HAP-1 (cell line): Measurements from ENCODE around the gene THAP3.
"Not testable (repeated sequence)": the region's sequence is repeated elsewhere in the genome, so short reads cannot be mapped to it uniquely, and the experiment has no call there.

ENCODE experiments used
- DNase-seq, 2 experiments: peaks; one replicate each; pipeline ENCODE4 v3.0.0-alpha.2; 2016 to 2020; ENCODE audit warnings: low spot score in 2 of 2
- H3K27me3 ChIP-seq: fragments of 250-450 bp; sonication (Bioruptor Pico); 2 replicates; pipeline ENCODE4 v1.5.1; 2020; ENCODE audit warnings: low read depth, mild to moderate bottlenecking, moderate library complexity
- H3K36me3 ChIP-seq: fragments of 250-450 bp; sonication (Bioruptor Pico); replicated peaks from 2 replicates; pipeline ENCODE4 v1.5.1; 2020; ENCODE audit warnings: mild to moderate bottlenecking
- H3K4me1 ChIP-seq: fragments of 250-450 bp; sonication (Bioruptor Pico); 2 replicates; pipeline ENCODE4 v1.5.1; 2020; ENCODE audit warnings: mild to moderate bottlenecking
- H3K4me3 ChIP-seq: fragments of 250-450 bp; sonication (Bioruptor Pico); 2 replicates; pipeline ENCODE4 v1.5.1; 2020; ENCODE audit warnings: mild to moderate bottlenecking, moderate library complexity
- H3K9me3 ChIP-seq: fragments of 250-450 bp; sonication (Bioruptor Pico); 2 replicates; pipeline ENCODE4 v1.5.1; 2020; ENCODE audit warnings: mild to moderate bottlenecking, moderate library complexity
- in situ Hi-C: fragments of 300-500 bp; cut with MboI; formaldehyde crosslinking; loops from 3 replicates; pipeline ENCODE4 v1.14.3; 2020; ENCODE audit warnings: low sequenced_read_pairs, inconsistent platforms, mixed read lengths

The THAP3 gene

GRCh38 chr1:6651909-6652308 lies 27.2 kb downstream of the THAP3 start:
- no peaks in the 10 kb centered on the region for H3K9me3 ChIP-seq
- no peak overlapping the region for H3K4me3 ChIP-seq
- peaks cover 31% of the 10 kb centered on the region for H3K36me3 ChIP-seq
- H3K4me1 ChIP-seq: no peaks in the 10 kb centered on the region
- in situ Hi-C loops: no loop called here
- no peak for DNase-seq
- no peaks in the 10 kb centered on the region for H3K27me3 ChIP-seq

DNA sequence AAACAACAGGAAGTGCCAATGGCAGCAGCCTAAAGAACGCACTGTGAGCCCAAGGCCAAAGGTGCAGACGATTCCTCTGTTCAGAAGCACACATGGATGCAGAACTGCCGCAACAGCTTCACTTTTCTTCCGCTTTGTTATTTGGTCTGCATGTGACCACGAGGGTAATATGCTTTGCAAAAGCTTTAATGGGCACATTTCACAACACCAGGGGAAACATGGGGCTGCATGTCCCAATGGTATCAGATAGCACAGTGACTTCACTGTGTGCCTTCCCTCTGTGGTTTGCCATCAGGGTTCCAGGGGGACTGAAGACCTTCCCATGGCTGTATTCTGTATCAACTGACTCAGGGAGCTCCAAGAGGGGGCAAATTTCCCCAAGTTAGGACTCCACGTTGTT lies 28.3 kb downstream of the THAP3 start:
- in situ Hi-C loops: no loop called here
- peaks cover 34% of the 10 kb centered on the region for H3K36me3 ChIP-seq
- no peak overlapping the region for H3K4me3 ChIP-seq
- DNase-seq: no peak
- H3K4me1 ChIP-seq: no peaks in the 10 kb centered on the region
- no peaks in the 10 kb centered on the region for H3K27me3 ChIP-seq
- H3K9me3 ChIP-seq: no peaks in the 10 kb centered on the region

DNA sequence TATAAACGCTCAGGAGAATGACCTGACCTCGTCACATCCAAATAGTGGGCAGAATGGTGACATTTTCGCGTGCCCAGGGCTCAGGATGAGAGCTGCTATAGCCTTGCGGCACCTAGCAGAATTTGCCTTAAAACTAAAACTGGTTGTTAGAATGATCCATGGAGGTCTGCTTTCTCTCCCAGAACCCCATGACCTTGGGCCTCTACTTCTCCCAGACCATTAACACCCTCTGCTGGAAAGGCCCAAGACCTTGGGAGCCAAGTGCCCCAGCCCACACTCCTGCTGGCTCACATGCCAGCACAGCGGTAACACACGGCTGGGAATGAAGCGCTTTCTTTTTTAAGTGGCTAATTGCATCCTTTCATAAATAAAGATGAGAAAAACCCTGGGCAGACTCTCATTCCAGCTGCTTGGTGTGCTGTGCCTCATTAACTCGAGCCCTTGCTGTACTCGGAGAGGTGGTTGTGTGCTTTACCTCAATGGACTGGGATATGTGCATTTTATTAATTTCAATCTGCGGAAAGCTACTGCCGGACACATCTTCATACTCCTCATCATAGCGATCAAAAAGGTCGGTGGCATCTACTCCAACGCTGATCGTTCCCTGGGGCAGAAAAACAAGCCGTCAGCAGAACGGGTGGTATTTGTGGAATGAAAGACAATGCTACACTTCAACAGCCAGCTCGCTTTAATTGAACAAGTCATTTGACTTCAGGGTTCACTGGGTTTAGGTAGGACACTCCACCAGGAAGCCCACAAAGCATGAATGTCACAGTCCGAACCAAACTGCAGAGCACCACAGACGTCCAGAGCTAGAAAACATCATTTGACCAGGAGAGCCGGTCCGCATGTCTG lies 29.0 kb downstream of the THAP3 start:
- DNase-seq: no peak
- no peaks in the 10 kb centered on the region for H3K9me3 ChIP-seq
- in situ Hi-C loops: no loop called here
- no peak overlapping the region for H3K4me3 ChIP-seq
- no peaks in the 10 kb centered on the region for H3K27me3 ChIP-seq
- peaks cover 38% of the 10 kb centered on the region for H3K36me3 ChIP-seq
- H3K4me1 ChIP-seq: no peaks in the 10 kb centered on the region

GRCh38 chr1:6657138-6657537 lies 32.5 kb downstream of the THAP3 start:
- in situ Hi-C loops: no loop called here
- H3K36me3 ChIP-seq: peaks cover 29% of the 10 kb centered on the region
- no peaks in the 10 kb centered on the region for H3K9me3 ChIP-seq

GRCh38 chr1:6658359-6659060 lies 33.8 kb downstream of the THAP3 start:
- H3K4me3 ChIP-seq: no peak overlapping the region
- in situ Hi-C loops: no loop called here
- H3K9me3 ChIP-seq: no peaks in the 10 kb centered on the region
- H3K36me3 ChIP-seq: peaks cover 24% of the 10 kb centered on the region
- H3K4me1 ChIP-seq: no peaks in the 10 kb centered on the region
- no peak for DNase-seq
- H3K27me3 ChIP-seq: no peaks in the 10 kb centered on the region

More at GRCh38 chr1:6657138-6657537, 32.5 kb downstream of the THAP3 start:
- Histone ChIP-seq H3K4me3 (no peak overlapping the region), H3K27me3 (no peaks in the 10 kb centered on the region), H3K4me1 (no peaks in the 10 kb centered on the region)
- DNase-seq: no peak

DNA sequence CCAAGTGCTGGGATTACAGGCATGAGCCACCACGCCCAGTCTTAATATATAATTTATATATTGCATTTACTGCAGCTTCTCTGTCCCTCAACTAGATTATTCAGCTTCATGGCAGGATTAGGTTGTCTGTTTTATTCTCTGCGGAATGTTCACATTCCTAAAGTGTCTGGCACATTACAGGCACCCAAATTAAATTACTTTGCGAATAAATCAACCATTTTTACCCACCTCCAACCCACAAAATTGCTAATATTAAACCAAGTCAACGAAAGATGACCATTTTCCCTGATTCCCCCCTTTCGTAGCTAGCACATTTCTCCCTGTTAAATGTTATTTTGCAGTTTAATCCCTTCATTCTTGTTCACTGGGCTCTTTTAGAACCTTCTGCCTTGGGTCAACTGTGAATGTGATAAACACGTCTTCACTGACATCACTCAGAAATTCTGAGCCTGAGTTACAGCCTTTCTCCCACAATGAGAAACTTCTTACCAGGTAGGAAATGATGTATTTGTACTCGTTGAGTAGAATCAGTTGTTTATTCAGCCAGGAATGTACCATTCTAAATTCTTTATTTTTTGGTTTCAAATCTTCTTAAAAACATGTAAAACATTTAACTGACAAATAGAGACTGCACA lies 35.9 kb downstream of the THAP3 start:
- no peaks in the 10 kb centered on the region for H3K27me3 ChIP-seq
- in situ Hi-C loops: no loop called here
- no peak overlapping the region for H3K4me3 ChIP-seq
- no peak for DNase-seq
- H3K4me1 ChIP-seq: no peaks in the 10 kb centered on the region
- H3K9me3 ChIP-seq: no peaks in the 10 kb centered on the region
- peaks cover 28% of the 10 kb centered on the region for H3K36me3 ChIP-seq

- H3K4me3 ChIP-seq, H3K27me3 ChIP-seq, in situ Hi-C loops, H3K9me3 ChIP-seq, H3K4me1 ChIP-seq, DNase-seq: not testable (repeated sequence)
- peaks cover 42% of the 10 kb centered on the region for H3K36me3 ChIP-seq
Measured at GRCh38 chr1:6662468-6662867, 37.8 kb downstream of the THAP3 start.

DNA sequence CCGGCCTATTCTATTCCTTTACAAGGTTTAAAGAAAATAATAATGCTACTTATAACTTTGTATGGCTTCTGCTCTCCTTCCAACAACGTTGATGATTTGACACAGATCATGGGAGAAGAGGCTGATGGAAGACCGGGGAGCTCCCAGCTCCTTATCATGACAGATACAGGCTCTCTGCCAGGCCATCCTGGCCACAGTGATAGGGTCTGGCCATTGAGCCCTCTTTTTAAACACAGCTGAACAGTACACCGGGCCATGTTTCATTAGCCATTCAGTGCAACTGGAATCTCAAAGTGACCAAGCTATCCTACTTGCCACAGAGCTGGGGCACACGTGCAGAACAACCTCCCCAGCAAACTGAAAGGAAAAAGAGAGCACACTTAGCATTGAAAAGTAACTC lies 42.0 kb downstream of the THAP3 start:
- in situ Hi-C loops: no loop called here
- no peak for DNase-seq
- Histone ChIP-seq H3K4me1 (no peaks in the 10 kb centered on the region), H3K9me3 (no peaks in the 10 kb centered on the region), H3K27me3 (no peaks in the 10 kb centered on the region), H3K4me3 (no peak overlapping the region), H3K36me3 (peaks cover 47% of the 10 kb centered on the region)

DNA sequence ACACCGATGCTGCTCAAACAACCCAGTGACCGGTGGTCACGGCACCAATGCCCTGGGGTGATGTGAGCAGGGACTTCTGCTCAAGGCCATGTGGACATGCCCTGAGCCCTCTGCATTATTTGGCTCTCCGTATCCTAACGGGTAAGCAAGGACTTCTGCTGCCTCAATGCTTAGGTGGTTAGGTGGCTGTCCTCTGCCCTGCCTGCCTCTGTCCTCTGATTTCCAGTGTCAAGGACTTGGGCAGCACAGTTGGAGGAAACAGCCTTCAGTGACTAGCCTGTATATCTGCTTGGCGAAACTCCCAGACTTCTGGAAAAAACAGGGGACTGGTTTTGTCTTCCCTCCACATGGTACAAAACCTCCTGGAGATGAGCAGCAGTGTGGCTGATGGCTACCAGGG lies 42.5 kb downstream of the THAP3 start:
- DNase-seq: no peak
- Histone ChIP-seq H3K4me1 (no peaks in the 10 kb centered on the region), H3K36me3 (peaks cover 51% of the 10 kb centered on the region), H3K4me3 (no peak overlapping the region), H3K27me3 (no peaks in the 10 kb centered on the region), H3K9me3 (no peaks in the 10 kb centered on the region)
- in situ Hi-C loops: no loop called here

DNA sequence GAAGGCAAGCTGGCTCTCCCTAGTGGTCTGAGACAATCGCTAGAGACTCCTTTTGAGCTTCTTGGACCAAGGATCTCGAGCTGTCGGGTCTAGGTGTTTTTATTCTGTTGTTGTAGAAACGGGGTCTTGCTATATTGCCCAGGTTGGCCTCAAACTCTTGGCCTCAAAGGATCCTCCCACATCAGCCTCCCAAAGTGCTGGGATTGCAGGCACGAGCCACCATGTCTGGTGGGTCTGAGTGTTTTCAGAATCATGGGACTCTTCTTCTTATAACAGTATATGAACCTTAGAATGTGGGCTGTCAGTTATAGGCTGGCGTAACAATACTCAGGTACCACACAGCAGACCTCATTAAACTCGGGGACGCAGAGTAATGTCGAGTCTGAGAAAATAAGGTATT lies 43.8 kb downstream of the THAP3 start:
- H3K4me1 ChIP-seq: no peaks in the 10 kb centered on the region
- no peaks in the 10 kb centered on the region for H3K9me3 ChIP-seq
- H3K36me3 ChIP-seq: peaks cover 46% of the 10 kb centered on the region
- H3K27me3 ChIP-seq: no peaks in the 10 kb centered on the region
- in situ Hi-C loops: no loop called here
- no peak overlapping the region for H3K4me3 ChIP-seq
- no peak for DNase-seq

GRCh38 chr1:6672558-6672957 lies 47.9 kb downstream of the THAP3 start:
- Histone ChIP-seq H3K36me3 (peaks cover 45% of the 10 kb centered on the region), H3K9me3 (no peaks in the 10 kb centered on the region), H3K4me1 (no peaks in the 10 kb centered on the region), H3K27me3 (no peaks in the 10 kb centered on the region), H3K4me3 (no peak overlapping the region)
- no peak for DNase-seq
- in situ Hi-C loops: no loop called here

- Histone ChIP-seq H3K4me3 (no peak overlapping the region), H3K36me3 (peaks cover 48% of the 10 kb centered on the region), H3K27me3 (no peaks in the 10 kb centered on the region), H3K9me3 (no peaks in the 10 kb centered on the region), H3K4me1 (no peaks in the 10 kb centered on the region)
- in situ Hi-C loops: no loop called here
- DNase-seq: no peak
Measured at GRCh38 chr1:6673816-6674398, 49.2 kb downstream of the THAP3 start.

DNA sequence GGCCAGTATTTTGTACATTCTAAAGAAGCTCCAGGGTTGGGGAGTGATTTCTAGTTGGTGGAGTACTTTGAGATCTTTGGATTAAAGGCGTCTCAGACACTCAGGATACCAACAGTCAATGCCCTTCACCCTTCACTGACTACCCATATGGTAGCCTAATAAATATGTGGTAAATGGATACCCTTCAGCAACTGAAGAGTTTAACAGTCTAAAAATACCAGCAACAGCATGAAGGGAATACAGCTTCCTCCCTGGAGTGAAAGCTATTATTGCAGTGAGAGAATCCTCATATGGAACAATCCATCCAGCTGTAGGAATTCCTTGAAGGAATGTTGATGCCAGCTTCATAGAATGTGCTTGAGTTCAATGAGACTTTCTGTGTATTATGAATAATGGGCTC lies 50.1 kb downstream of the THAP3 start:
- Histone ChIP-seq H3K36me3 (peaks cover 57% of the 10 kb centered on the region), H3K9me3 (no peaks in the 10 kb centered on the region), H3K4me3 (no peak overlapping the region), H3K27me3 (no peaks in the 10 kb centered on the region), H3K4me1 (no peaks in the 10 kb centered on the region)
- in situ Hi-C loops: no loop called here
- DNase-seq: no peak

GRCh38 chr1:6675941-6676340 lies 51.3 kb downstream of the THAP3 start:
- Histone ChIP-seq H3K36me3 (peaks cover 59% of the 10 kb centered on the region), H3K27me3 (no peaks in the 10 kb centered on the region), H3K9me3 (no peaks in the 10 kb centered on the region), H3K4me3 (no peak overlapping the region), H3K4me1 (no peaks in the 10 kb centered on the region)
- no peak for DNase-seq
- in situ Hi-C loops: no loop called here
